Mesothelial cell of epicardium (in vitro differentiated cells): ENCODE measurements around the gene MACROD2. TPM values are rescaled to one million over a fixed set of nuclear protein-coding genes. Genes with fewer than 3 reads are reported as not detected.

Source experiments
- DNase-seq, 2 experiments: peaks; one replicate each; pipeline ENCODE4 v3.0.0; 2021; ENCODE audit warnings: low spot score in 2 of 2; ENCODE audit not compliant: unreplicated experiment in 2 of 2
- H3K27ac Mint-ChIP-seq: 2 replicates; pipeline ENCODE4 v1.8.0; 2021; ENCODE audit warnings: mixed read lengths
- H3K27me3 Mint-ChIP-seq: 2 replicates; pipeline ENCODE4 v1.8.0; 2021; ENCODE audit warnings: low read depth, mixed read lengths
- H3K36me3 Mint-ChIP-seq: 2 replicates; pipeline ENCODE4 v1.8.0; 2021; ENCODE audit warnings: mixed read lengths
- H3K4me1 Mint-ChIP-seq: 2 replicates; pipeline ENCODE4 v1.8.0; 2021; ENCODE audit warnings: mixed read lengths
- H3K4me3 Mint-ChIP-seq: 2 replicates; pipeline ENCODE4 v1.8.0; 2021; ENCODE audit warnings: mild to moderate bottlenecking, moderate library complexity, mixed read lengths
- H3K9me3 Mint-ChIP-seq: 2 replicates; pipeline ENCODE4 v1.8.0; 2021; ENCODE audit warnings: mixed read lengths
- CTCF ChIP-seq: fragments of 200-600 bp; sonication (generic); IDR thresholded peaks from one replicate; pipeline ENCODE4 v1.5.0; 2021; ENCODE audit warnings: antibody characterized with exemption; ENCODE audit not compliant: unreplicated experiment
- total RNA-seq: library from RNA; stranded (reverse); gene quantifications from 3 replicates; pipeline ENCODE4 v1.2.1, GENCODE V29; 2021

MACROD2 gene
- total RNA-seq, 1 donor from 2014 or later = 10.0 TPM

GRCh38 chr20:15158533-15158932, 1163.2 kb downstream of the MACROD2 start:
- no peak for TF ChIP-seq CTCF
- Mint-ChIP-seq H3K27ac (no peak overlapping the region), H3K27me3 (no peaks in the 10 kb centered on the region), H3K4me1 (peaks cover 6% of the 10 kb centered on the region), H3K4me3 (no peak overlapping the region), H3K9me3 (peaks cover 11% of the 10 kb centered on the region), H3K36me3 (no peaks in the 10 kb centered on the region)
- no peak for DNase-seq

DNA sequence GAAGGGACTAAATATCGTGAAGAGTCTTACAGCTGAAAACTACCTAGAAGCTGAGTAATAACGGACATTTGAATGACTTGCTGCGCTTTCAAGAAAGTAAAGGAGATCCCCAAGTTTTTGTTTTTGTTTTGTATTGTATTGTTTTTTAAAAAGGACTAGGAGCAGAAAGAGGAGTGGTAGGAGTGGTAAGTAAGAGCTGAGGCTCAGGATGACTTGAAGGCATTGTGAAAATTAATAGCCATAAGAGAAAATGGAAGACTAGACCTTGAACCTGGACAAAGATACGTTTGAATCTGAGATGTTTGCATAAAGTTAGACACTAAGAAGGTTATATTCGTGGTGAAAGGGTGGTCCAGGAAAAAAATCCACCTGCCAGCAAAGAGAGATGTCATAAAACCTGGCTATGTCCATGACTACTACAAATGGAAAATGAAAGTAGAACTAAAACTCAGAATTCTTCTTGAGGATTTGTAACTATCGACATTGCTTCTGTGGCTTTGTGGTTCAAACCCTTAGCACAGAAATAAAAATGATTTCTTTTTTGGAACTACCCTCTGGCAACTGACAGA, 1166.8 kb downstream of the MACROD2 start:
- H3K27me3 Mint-ChIP-seq = no peaks in the 10 kb centered on the region
- TF ChIP-seq CTCF = no peak
- peaks cover 9% of the 10 kb centered on the region for H3K9me3 Mint-ChIP-seq
- H3K36me3 Mint-ChIP-seq = peaks cover 4% of the 10 kb centered on the region
- no peak overlapping the region for H3K27ac Mint-ChIP-seq
- peaks cover 8% of the 10 kb centered on the region for H3K4me1 Mint-ChIP-seq
- DNase-seq = no peak
- H3K4me3 Mint-ChIP-seq = no peak overlapping the region

DNA sequence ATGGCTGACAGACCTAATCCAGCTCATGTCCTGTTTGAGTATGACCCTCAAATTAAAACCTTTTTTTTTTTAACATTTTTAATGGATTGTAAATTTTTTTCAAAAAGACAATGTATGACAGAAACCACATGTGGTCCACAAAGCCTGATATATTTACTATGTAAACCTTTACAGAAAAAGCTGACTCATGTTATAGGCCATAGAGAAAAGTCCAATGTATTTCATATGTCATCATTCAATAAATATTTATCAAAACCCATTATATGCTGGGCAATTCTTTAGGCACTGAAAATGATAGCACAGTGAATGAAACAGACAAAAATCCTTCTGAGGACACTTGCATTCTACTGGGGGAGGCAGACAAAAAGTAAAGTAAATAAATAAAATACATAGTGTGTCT, 1168.3 kb downstream of the MACROD2 start:
- Mint-ChIP-seq H3K27me3 (no peaks in the 10 kb centered on the region), H3K36me3 (peaks cover 4% of the 10 kb centered on the region), H3K27ac (no peak overlapping the region), H3K4me3 (no peak overlapping the region), H3K9me3 (peaks cover 9% of the 10 kb centered on the region), H3K4me1 (peaks cover 16% of the 10 kb centered on the region)
- DNase-seq = no peak
- TF ChIP-seq CTCF = no peak

DNA sequence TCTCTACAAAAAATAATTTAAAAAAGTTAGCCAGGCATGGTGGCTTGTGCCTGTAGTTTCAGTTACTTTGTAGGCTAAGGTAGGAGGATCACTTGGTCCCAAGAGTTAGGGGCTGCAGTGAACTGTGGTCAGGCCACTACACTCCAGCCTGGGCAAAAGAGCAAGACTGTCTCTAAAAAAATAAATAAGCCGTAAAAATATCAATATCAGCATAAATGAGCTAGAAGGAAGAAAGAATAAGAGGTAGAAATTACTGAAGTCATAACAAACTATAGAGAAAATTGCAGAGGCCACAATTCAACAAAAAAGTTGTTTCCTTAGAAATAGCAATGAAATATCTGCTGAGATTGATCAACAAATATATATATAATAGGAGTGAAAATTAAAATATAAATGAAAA, 1169.4 kb downstream of the MACROD2 start:
- Mint-ChIP-seq H3K4me3 (no peak overlapping the region), H3K4me1 (peaks cover 16% of the 10 kb centered on the region), H3K36me3 (peaks cover 4% of the 10 kb centered on the region), H3K9me3 (peaks cover 13% of the 10 kb centered on the region), H3K27me3 (no peaks in the 10 kb centered on the region), H3K27ac (no peak overlapping the region)
- no peak for DNase-seq
- no peak for TF ChIP-seq CTCF

GRCh38 chr20:15166744-15167143, 1171.4 kb downstream of the MACROD2 start:
- TF ChIP-seq CTCF = no peak
- no peak for DNase-seq
- Mint-ChIP-seq H3K4me3 (no peak overlapping the region), H3K9me3 (peaks cover 19% of the 10 kb centered on the region), H3K4me1 (peaks cover 14% of the 10 kb centered on the region), H3K27ac (no peak overlapping the region), H3K27me3 (no peaks in the 10 kb centered on the region), H3K36me3 (peaks cover 4% of the 10 kb centered on the region)

DNA sequence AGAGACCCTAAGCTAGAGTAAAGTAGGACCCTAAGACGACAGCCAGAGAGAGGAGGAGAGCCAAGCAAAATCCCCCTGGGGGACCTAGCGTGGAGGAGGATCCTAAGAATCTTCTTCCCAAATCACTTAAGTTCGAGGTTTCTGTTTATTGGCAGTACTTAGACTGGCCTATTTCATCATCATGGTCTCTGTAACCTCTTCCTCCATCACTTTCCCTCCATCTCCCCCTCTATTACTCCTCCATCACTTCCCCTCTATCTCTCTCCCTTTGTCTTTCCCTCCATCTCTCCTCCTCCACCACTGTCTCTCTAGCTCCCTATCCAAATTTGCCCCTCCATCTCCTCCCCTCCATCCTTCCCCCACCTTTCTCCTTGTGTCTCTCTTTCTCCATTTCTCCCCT, 1175.7 kb downstream of the MACROD2 start:
- peaks cover 12% of the 10 kb centered on the region for H3K9me3 Mint-ChIP-seq
- H3K27ac Mint-ChIP-seq = no peak overlapping the region
- H3K27me3 Mint-ChIP-seq = no peaks in the 10 kb centered on the region
- no peak overlapping the region for H3K4me3 Mint-ChIP-seq
- DNase-seq = no peak
- H3K4me1 Mint-ChIP-seq = peaks cover 10% of the 10 kb centered on the region
- peaks cover 2% of the 10 kb centered on the region for H3K36me3 Mint-ChIP-seq
- no peak for TF ChIP-seq CTCF
